GM19025 (cell line): ENCODE results near the gene KLHDC7B.
"Not testable (repeated sequence)": the region's sequence is repeated elsewhere in the genome, so short reads cannot be mapped to it uniquely, and the experiment has no call there.

Experiments used
- ATAC-seq: cut with Tn5 transposase; IDR thresholded peaks from one replicate; pipeline ENCODE4 v1.9.1; 2021; ENCODE audit warnings: mild to moderate bottlenecking, low read depth, moderate library complexity; ENCODE audit not compliant: unreplicated experiment

The KLHDC7B gene

DNA sequence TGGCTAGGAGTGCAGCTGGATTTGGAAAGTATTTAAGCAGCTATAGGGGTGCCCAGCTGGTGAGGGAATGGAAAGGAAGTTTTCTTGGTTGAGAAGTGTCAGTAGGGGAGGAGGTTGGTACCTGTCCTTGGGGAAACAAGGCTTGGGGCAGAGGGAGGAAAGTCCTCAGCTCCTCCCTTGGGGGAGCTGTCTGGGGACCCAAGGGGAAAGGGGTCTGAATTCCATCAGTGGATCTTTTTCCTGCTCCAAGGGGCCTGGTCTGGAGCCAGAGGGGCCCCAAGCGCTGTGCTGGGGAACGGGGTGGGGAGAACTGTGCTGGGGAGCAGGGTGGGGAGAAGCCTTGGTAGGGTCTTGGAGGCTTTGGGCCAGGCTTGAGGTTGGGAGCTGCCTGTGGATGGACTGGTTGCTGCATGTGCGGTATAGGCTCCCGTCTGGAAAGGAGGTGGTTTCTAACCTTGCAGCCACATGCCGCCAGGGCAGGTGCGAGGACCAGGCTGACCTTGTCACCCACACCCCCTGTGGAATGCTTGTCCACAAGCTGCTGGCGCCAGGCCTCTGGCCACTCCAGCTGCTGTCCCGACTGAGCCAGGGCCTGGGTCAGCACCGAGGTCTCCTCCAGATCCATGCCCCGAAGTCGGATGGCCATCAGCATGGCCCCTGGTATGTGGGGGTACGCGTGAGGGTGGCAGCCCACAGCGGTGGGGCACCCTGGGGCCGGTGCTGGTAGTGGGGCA is 16.9 kb upstream of the KLHDC7B start:
- ATAC-seq = no peak

DNA sequence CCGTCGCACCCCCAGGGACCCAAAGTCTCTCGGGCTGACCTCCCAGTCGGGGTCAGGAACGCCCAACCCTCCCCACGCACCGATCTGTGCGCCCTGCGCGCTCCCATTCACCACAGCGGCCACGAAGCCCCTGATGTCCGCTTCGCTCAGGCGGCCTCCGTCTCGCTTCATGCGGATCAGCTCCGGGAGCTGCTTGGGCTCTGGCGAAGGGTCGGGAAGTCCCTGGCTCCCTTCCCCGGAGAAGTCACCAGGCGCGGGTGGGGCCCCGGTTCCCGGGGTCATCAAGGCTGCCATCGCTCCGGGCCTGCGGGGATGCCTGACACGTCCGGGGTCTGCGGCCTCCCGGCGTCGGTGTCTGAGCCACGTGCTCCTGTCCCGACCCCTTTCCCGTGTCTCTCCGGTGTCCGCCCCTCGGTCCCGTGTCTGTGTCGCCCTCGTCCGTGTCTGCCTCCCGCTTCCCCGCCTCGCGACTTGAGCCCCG is 16.2 kb upstream of the KLHDC7B start:
- no peak for ATAC-seq

DNA sequence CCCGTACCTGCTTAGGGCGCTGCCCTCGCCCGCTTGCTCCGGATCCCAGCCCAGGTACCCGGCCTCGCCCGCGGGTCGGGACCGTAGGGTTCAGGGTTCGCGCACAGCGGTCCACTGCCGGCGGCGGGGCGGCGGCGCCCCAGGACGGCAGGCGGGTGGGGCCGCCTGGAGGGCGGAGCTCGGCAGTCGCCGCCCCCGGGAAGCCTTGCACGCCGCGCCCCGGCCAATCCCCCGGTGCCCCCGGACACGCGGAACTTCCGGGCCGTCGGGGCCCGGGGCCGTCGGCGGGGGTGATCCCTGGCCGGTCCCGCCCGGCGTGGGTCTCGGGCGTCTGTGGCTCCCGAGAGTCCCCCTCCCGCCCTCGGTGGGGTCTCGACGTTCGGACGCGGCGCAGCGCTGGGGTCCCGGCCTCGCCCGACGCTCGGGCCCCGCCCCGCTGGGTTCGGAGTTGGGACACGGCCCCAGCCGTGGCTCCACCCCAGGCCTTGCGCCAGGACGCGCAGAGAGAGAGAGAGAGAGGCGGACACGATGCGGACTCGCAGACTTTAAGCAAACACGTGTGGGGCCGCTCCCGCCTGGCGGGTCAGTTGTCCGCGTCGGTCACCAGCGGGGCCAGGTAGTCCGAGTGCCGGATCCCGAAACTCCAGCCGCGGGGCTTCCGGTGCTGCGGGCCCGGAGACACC is 15.7 kb upstream of the KLHDC7B start, which contains the start of gene TYMP:
TSS of gene TYMP (minus strand) at position 116 of the 683 bp plus-strand sequence. CDS start 303 bp downstream, outside the sequence.
- peak; percentile 28 for ATAC-seq

DNA sequence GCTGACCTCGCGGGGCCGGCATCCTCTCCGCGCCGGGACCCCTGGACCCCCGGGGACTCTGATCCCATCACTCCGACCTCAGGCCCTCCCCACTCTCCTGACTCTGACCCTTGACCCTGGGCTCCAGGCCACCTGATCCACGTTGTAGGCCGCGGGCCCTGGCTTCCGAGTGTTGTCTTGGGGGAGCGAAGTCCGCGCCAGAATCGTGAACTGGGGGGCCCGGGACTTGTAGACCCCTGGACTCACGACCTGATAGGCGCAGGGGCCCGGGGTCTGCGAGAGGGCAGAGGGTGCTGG is 15.2 kb upstream of the KLHDC7B start:
- ATAC-seq = no peak

DNA sequence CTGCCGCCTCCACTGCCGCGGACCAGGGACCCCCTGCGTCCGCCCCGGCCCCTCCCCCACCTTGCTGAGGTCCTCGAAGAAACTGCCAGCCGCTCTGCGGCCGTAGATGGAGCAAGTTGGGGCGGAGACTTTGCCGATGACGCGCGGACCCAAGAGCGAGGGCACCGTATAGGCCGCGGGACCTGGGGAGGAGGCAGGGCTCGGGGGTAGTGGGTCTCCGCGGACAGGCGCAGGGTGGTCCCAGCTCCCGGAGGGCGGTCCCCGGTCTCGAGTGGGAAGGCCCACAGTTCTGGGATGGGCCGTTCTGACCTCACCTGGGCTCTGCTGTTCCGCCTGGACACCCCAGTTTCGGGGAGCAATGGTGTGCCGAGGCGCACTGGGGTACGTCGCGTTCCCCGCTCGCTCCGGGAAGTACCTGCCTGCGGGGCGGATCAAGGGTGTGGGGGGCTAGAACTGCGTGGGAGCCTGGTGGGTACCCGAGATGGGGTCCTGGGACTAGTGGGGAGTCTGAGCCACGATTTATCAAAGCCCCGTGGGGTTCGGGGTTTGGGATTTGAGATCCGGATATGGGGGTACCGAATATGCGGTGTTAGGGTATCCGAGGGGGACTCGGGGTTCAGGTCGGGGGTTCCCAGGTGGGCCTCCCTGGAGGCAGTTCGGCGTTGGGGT is 14.7 kb upstream of the KLHDC7B start:
- no peak for ATAC-seq

DNA sequence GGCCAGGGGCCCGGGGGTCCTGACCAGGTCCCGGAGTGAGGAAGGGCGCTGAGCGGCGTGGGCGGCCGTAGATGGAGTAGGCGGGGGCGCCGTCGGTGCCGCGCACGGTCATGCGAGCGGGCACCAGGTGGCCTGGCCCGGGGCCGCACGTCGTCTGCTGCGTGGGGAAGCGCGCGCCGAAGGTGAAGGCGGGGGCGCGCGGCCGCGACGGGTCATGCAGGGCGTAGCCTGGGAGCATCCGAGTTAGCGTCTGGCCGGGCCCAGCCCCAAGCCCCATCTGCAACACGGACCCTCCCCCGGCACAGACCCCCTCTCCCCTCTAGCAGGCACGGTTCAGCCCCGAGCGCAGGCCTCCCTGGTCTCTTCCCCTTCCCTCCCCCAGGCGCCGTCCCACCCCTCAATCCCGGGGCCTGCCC is 14.1 kb upstream of the KLHDC7B start:
- ATAC-seq = no peak

DNA sequence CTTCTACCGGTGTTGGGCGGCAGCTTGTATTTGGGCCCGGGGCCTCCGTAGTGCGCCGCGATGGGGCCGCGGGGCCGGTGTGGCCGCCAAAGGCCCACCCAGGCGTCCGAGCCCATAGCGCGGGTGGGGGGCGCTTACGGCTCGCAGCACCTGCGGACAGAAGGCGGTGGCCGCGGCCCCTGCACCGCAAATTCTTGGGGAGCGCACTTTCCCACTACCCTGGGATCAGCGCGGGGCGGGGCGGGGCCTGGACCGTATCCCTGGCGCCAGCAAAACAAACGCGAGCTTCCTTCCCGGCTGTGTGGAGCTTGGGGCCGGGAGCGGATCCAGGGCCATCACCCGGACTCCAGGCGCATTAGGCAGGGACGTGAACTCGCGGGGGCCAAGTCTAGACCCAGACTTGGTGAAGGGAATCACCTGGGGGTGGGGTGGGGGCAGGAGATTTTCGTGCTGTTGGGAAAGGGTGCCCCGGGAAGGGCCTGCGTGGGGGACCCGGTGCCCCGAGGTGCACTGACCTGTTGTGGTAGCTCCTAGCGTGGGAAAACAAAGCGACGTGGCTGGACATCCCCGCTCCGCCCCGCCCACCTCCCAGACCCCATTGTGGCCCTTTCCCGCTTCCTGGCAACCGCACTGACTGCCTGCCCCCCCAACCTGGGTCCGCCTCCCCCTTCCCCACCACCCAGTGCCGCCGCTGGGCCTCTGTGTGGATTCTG is 13.6 kb upstream of the KLHDC7B start:
- no peak for ATAC-seq

DNA sequence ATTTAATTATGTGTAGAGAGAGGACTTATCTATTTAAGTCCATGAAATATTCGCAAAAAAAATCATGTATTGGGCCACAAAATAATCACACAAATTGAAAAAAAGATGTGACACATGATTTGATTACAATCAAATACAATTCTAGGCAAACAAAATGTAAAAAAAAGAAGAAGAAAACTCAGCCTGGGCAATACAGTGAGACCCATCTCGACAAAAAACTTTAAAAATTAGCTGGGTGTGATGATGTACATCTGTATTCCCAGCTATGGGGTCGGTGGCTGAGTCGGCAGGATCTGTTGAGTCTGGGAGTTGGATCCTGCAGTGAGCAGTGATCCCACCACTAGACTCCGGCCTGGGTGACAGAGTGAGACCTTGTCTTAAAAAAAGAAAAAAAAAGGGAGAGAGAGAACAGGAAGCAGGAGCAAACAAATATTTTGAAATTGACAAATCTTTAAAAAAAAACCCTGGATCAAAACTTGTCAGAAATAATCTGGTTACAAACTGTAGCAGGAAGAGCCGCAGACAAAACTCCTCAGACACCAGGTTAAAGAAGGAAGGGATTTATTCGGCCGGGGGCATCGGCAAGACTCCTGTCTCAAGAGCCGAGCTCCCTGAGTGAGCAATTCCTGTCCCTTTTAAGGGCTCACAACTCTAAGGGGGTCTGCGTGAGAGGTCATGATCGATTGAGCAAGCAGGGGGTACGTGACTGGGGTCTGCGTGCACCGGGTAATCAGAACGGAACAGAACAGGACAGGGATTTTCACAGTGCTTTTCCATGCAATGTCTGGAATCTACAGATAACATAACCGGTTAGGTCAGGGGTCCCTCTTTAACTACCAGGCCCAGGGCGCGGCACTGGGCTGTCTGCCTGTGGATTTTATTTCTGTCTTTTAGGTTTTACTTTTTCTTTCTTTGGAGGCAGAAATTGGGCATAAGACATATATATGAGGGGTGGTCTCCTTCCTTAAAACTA is 12.6 kb upstream of the KLHDC7B start:
- ATAC-seq = no peak

DNA sequence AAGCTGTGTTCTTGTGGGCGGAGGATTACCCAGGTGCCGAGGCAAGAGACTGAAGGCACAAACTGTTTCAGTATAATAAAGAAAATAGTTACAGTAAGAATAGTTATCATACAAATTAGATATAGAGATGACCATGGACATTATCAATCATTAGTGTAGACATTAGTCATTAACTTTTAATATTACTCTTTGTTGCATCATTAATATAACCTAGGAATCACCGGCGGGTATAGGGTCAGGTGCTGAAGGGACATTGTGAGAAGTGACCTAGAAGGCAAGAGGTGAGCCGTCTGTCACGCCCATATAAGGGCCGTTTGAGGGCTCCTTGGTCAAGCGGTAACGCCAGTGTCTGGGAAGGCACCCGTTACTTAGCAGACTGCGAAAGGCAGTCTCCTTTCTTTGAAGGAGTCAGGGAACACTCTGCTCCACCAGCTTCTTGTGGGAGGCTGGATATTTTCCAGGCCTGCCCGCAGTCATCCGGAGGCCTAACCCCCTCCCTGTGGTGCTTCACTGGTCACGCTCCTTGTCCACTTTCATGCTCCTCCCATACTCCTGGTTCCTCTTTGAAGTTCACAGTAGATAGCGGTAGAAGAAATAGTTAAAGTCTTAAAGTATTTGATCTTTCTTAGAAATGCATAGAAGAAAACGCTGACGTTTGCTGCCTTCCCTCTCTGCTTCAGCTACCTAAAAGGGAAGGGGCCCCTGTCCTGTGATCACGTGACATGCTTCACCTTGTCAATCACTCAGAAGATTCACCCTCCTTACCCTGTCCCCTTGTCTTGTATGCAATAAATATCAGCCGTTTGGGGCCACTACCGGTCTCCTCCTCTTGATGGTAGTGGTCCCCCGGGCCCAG is 11.6 kb upstream of the KLHDC7B start:
- not testable (repeated sequence) for ATAC-seq

DNA sequence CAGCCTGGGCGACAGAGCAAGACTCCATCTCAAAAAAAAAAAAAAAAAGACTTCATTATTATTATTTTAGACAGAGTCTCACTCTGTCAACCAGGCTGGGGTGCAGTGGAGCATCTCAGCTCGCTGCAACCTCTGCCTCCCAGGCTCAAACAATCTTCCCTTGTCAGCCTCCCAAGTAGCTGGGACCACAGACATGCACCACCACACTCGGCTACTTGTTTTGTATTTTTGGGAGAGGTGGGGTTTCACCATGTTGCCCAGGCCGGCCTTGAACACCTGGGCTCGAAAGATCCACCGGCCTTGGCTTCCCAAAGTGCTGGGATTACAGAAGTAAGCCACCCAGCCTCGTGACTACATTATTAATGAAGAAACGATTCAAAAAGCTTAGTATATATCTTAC is 10.6 kb upstream of the KLHDC7B start:
- no peak for ATAC-seq

DNA sequence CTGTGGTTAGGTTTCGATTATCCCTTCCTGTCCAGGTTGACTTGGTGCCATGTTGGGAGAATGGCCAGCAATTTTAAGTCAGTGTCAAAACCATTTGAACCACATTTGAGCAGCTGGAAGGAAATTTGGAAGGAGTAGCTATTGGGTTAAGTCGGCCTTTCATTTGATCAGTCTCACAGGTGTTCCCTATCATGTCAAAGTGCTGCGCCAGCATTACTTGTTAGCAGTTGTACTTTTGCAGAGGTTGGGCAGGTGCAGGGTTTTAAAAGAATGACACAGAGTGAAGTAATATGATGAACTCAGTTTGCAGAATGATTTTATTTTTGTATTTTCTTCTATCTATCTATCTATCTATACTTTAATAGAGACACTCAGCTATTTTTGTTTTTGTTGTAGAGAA is 9.5 kb upstream of the KLHDC7B start:
- no peak for ATAC-seq

DNA sequence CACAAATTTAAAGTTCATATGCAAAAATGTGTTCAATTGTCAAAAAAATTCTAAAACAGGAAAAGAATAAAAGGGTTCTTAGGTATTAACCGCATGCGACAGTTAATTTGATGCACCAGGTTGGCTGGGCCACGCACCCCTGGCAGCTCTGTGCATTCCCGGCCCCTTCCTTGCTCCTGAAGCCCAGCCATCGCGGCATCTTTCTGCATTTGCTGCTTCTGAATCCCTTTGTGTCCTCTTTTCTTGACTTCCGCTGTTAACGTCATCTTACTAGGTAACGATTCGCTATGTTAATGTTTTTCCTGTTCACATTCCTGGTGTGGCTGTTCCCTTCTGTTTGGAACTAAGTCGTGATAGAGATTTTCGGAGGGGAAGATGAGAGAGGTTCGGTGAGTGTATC is 7.9 kb upstream of the KLHDC7B start:
- no peak for ATAC-seq

DNA sequence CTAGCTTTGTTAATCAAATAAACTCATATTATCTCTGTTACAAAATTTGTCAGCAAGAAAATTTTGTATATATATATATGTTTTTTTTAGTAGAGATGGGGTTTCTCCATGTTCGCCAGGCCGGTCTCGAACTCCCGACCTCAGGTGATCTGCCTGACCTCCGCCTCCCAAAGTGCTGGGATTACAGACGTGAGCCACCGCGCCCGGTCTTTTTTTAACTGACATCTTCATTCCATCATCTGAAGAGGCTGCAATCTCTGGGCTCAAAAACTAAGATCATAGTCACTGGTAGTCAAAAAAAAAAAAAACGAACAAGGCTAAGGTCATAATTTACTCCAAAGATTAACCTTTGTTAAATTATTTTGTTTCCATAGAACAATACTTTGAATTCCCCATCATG is 5.3 kb upstream of the KLHDC7B start:
- no peak for ATAC-seq

DNA sequence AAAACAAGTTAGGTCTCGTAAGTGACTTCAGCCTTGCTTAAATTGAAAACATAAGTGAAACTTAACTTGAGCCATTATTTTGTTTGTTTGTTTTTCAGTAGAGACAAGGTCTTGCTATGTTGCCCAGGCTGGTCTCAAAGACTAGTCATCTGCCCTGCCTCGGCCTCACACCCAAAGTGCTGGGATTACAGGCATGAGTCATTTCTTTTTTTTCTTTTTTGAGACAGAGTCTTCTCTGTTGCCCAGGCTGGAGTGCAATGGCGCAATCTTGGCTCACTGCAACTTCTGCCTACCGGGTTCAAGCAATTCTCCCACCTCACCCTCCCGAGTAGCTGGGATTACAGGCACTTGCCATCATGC is 4.1 kb upstream of the KLHDC7B start:
- ATAC-seq = not testable (repeated sequence)

DNA sequence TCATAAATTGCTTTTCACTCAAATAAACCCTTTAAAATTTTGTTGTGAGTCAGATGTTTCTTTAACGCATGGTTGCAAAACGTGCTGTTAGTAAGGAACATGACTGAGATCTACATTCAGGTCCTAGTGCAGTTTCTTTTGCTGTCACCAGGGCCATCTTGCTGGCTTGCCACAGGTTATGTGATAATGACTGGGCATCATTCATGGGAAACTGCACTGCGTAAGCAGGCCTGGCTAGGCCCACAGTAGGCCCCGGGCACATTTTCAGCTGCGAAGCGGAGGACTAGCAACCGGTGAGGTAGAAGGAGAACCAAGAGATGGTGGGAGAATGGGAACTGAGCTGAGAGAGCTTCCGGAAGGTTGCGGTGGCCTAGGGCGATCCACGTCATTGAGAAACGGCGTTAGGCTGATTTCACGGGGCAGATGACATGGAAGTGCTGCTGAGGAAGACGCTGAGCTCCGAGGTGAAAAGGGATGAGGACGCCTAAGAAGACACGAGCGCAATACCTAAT is 3.2 kb upstream of the KLHDC7B start:
- peak; percentile 29 for ATAC-seq

DNA sequence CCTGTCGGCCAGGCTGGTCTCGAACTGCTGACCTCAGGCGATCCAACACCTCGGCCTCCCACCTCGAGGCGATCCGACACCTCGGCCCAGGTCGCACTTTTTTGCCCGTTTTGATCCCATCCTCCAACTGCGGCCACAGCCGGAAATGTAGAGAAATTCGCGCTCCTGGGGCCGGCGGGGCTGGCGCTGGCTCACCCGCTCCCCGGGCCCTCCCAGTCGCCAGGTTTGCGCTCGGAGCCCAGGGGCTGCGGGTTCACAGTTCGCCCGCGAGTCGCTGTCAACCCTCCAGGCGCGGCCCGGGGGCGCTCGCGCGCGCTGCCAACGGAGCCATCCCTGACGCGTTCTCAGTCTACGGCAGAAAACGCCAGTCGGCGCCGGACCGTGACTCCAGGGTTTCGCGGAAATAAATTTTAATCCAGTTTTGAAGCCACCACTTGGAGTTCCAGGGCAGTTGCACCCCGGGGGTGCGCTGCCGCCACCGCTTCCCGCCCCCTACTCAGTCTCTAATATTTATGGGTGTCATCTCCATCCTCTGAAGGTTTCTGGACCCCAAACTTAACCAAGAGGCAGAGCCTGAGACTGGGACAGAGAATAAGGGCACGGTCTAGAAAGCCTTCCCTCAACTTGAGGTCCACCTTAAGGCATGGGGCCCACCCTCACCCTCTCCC is 1.5 kb upstream of the KLHDC7B start:
- ATAC-seq = no peak

DNA sequence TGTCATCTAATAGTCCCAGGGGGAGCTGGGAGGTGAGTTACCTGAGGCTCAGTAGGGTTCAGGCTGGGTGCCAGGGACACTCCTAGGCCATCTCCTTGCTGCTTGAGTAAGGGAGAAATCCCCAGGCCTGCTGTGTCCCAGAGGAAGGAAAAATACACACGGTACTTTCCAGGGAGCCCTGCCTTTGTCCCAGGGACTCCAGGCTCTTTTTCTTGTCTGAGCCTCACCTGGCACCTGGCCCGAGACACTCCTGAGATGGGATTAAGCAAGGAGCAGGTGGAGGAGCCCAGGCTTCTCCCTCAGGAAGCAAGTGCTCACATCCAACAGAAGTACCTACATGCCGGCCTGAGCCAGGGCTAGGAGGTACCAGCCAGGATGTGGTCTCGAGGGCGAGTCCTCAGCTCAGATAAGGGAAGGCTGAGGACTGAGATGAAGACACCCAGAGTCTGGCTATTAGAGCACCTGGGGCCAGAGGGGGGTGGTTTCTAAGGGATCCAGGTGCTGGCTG is 899 bp upstream of the KLHDC7B start:
- ATAC-seq = no peak
